Transverse colon (tissue), 4 donors: ENCODE measurements around the gene DGAT2.

Experiments
- CTCF ChIP-seq, 5 experiments: fragments of 200-600 bp in 3 of 5; fragments of 450-650 bp in 2 of 5; sonication (generic) in 3 of 5; IDR thresholded peaks; 1 replicate in 2 of 5; 2 replicates in 3 of 5; pipeline ENCODE4 v1.5.1; 2016 to 2017; ENCODE audit warnings: antibody characterized with exemption in 5 of 5, inconsistent platforms in 3 of 5, mild to moderate bottlenecking in 2 of 5, moderate library complexity in 1 of 5
- POLR2AphosphoS5 ChIP-seq, 3 donors: sonication (generic); formaldehyde crosslinking; IDR thresholded peaks; one replicate each; pipeline ENCODE4 v1.6.1; 2016; ENCODE audit warnings: antibody characterized with exemption in 3 of 3

GRCh38 chr11:75719340-75720239 lies 49.0 kb upstream of the DGAT2 start:
- TF ChIP-seq POLR2AphosphoS5 (IDR thresholded peaks at IDR 0.05) (peak in 2 of 3 donors; percentile 58 to 67), CTCF (IDR thresholded peaks at IDR 0.05) (no peak)
